22Rv1 (cell line): Measurements from ENCODE around the gene CHRNA1.
"Not testable (repeated sequence)": the region's sequence is repeated elsewhere in the genome, so short reads cannot be mapped to it uniquely, and the experiment has no call there.

Experiments used
- H3K27ac ChIP-seq: fragments of 450-650 bp; 2 replicates; pipeline ENCODE4 v1.5.1; 2017
- ZFX ChIP-seq: fragments of 450-650 bp; IDR thresholded peaks from 2 replicates; pipeline ENCODE4 v1.6.1; 2017; ENCODE audit warnings: antibody characterized with exemption, borderline replicate concordance
- TF ChIP-seq, protein P1 (sequence below): fragments of 450-650 bp; IDR thresholded peaks from 2 replicates; pipeline ENCODE4 v1.5.1; 2017; ENCODE audit warnings: mild to moderate bottlenecking

CHRNA1 gene

DNA sequence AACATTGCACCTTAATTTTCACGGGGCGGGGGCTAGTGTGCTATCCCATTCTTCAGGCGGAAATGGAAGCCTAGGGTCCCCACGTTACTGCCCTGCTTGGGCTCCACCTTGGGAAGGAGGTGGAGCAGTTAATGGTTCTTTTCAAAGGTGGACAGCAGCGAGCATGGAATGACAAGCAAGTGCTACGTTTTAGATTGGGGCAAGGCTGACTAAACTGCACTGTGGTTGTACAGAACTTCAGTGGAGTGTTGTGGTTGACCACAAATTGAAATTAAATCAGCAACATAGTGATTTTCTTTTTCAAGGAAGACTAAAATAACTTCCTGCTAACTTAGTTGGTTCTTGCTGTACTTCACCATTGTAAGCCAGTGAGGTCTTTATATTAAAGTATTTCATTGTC, 47.0 kb downstream of the CHRNA1 start:
- H3K27ac ChIP-seq: no peak overlapping the region
- TF ChIP-seq, protein P1, sequence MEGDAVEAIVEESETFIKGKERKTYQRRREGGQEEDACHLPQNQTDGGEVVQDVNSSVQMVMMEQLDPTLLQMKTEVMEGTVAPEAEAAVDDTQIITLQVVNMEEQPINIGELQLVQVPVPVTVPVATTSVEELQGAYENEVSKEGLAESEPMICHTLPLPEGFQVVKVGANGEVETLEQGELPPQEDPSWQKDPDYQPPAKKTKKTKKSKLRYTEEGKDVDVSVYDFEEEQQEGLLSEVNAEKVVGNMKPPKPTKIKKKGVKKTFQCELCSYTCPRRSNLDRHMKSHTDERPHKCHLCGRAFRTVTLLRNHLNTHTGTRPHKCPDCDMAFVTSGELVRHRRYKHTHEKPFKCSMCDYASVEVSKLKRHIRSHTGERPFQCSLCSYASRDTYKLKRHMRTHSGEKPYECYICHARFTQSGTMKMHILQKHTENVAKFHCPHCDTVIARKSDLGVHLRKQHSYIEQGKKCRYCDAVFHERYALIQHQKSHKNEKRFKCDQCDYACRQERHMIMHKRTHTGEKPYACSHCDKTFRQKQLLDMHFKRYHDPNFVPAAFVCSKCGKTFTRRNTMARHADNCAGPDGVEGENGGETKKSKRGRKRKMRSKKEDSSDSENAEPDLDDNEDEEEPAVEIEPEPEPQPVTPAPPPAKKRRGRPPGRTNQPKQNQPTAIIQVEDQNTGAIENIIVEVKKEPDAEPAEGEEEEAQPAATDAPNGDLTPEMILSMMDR: no peak
- TF ChIP-seq ZFX: no peak

DNA sequence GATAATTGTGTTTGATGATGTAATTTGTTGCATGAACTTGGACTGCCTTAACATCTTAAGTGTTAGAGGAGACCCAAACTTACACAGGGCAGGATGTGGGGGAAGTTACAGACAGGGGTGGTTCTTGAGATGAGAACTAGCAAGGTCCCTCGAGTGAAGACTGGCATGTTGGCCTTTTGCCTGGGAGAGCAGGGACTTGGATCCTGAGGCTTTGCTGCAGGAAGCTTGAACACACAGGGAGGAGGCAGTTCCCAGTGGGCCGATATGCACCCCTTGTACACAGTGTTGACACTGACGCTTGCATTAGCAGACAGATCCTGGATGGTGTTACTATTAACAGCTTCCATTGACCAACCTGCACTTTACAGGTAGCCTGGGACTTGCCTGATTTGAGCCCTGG, 47.5 kb downstream of the CHRNA1 start:
- H3K27ac ChIP-seq: no peak overlapping the region
- TF ChIP-seq, protein P1: no peak
- no peak for TF ChIP-seq ZFX

DNA sequence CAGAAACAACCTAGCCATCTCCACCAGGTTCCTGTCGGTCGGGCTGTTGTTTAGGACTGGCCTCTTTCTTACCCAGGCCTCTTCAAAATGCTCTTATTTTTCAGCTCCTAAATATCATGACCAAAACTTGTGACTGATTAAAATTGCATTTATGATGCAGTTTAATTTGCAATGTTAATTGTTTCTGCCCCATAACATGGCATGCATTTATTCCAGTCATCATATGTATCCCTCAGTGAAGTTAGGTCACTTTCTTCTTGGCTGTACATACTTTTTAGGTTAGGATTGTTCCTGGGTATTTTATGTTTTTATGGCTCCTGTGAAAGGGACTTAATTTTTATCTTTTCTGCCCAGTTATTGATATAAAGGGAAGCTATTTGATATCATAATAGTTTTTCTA, 50.6 kb downstream of the CHRNA1 start:
- TF ChIP-seq ZFX: no peak
- TF ChIP-seq, protein P1: no peak
- no peak overlapping the region for H3K27ac ChIP-seq

DNA sequence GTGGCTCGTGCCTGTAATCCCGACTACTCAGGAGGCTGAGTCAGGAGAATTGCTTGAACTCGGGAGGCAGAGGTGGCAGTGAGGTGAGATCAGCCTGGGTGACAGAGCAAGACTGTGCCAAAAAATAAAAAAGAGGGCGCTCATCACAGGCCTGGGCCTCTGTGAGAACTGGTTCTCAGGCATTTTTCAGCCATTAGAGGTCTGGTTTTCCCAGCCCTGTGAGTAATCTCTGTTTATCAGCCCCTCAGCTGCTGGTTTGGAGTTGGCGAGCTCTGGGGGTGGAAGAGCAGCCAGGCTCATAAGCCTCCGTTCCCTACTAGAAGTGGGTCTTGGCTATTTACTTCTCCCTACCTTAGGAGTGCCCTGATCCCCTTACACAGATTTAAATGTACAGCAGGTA, 53.1 kb downstream of the CHRNA1 start:
- TF ChIP-seq, protein P1: no peak
- no peak for TF ChIP-seq ZFX
- no peak overlapping the region for H3K27ac ChIP-seq

DNA sequence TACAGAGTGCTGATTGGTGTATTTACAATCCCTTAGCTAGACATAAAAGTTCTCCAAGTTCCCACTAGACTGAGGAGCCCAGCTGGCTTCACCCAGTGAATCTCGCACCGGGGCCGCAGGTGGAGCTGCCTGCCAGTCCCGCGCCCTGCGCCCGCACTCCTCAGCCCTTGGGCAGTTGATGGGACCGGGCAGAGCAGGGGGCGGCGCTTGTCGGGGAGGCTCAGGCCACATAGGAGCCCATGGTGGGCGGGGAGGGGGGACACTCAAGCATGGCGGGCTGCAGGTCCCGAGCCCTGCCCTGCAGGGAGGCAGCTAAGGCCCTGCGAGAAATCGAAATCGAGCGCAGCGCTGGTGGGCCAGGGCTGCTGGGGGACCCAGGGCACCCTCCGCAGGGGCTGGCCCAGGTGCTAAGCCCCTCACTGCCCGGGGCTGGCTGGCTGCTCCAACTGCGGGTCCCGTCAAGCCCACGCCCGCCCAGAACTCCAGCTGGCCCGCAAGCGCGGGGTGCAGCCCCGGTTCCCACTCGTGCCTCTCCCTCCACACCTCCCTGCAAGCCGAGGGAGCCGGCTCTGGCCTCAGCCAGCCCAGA, 54.8 kb downstream of the CHRNA1 start:
- H3K27ac ChIP-seq: not testable (repeated sequence)

DNA sequence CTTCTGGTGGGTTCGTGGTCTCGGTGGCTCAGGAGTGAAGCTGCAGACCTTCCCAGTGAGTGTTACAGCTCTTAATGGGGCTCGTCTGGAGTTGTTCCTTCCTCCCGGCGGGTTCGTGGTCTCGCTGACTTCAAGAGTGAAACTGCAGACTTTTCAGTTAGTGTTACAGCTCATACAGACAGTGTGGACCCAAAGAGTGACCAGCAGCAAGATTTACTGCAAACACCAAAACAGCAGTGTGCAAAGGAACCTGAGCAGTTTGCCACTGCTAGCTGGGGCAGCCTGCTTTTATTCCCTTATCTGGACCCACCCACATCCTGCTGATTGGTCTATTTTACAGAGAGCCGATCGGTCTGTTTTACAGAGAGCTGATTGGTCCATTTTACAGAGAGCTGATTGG, 55.6 kb downstream of the CHRNA1 start:
- H3K27ac ChIP-seq: no peak overlapping the region
- TF ChIP-seq ZFX: no peak
- TF ChIP-seq, protein P1: no peak

DNA sequence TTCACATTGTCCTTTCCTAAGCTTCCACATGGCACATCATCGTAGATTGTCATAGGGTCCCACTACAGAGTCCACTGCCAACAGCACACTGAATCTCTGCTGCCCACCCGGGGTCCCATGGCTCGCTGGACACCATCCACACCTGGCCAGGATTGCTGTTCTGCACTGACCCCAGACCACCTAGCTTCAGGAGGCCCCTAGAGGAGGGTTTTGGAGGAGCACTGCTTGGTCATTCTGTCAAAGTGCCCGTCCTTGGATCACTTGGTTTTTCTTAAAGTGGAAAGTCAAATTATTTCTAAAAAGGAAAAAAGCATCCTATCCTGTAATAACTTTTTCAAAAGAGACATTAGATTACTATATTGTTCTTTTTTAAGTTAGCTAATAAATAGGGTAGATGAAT, 59.0 kb downstream of the CHRNA1 start:
- TF ChIP-seq, protein P1: no peak
- H3K27ac ChIP-seq: no peak overlapping the region

DNA sequence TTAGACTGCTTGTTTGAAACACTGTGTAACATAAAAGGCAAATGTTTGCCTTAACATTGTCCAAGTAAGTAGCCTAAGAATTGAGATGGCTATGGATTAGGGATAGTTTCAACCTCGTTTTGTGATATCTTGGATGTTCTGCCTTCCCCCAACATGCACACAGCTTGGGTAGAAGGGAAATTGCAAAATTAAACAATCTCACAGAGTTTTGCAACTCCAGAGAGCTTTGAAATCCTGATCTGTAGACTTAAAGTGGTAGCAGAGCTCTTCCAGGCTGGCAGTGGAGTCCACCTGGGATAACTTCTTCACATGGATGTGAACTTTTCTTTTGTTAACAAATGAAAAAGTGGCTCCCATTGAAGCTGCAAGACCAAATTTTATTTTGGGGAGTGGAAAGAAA, 59.6 kb downstream of the CHRNA1 start:
- H3K27ac ChIP-seq: no peak overlapping the region
- TF ChIP-seq, protein P1: no peak
- TF ChIP-seq ZFX: no peak
